HG02884 (cell line): Measurements from ENCODE around the gene PIWIL4.
"Not testable (repeated sequence)": the region's sequence is repeated elsewhere in the genome, so short reads cannot be mapped to it uniquely, and the experiment has no call there.

ENCODE experiments used
- ATAC-seq: cut with Tn5 transposase; IDR thresholded peaks from one replicate; pipeline ENCODE4 v1.9.1; 2021; ENCODE audit warnings: mild to moderate bottlenecking, moderate library complexity; ENCODE audit not compliant: unreplicated experiment

The PIWIL4 gene

GRCh38 chr11:94635072-94635471 lies 67.9 kb downstream of the PIWIL4 start:
- ATAC-seq, result no peak

DNA sequence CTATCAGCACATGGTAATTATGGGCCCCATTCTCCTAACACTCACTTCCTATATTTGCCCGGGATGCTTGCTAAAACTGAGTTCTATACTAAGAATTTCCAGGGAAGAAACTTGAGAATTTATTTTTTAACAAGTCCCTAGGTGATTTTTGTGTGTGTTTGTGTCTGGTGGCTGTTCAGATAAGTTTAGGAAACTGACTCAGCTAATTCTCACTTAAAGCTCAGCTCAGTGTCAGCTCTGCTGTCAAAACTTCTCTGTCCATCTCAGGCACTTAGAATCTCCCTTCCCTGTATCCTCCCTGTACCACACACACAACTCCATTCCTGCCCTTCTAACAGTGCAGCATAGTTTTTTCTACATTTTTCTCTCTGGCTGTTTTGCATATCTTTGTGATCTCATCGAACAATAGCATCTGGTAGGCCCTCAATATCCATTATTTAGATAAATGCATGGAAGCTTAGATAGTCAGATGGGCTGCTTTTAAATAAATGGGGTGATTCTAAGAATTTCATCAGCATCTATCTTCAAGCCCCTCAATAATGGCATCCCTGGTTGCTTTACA lies 69.3 kb downstream of the PIWIL4 start:
- ATAC-seq, result no peak

GRCh38 chr11:94638301-94638901 lies 71.2 kb downstream of the PIWIL4 start:
- no peak for ATAC-seq

- ATAC-seq, result peak; percentile 64
Measured at GRCh38 chr11:94638902-94639373, 71.8 kb downstream of the PIWIL4 start.

- ATAC-seq, result no peak
Measured at GRCh38 chr11:94639901-94640721, 72.9 kb downstream of the PIWIL4 start.

- no peak for ATAC-seq
Measured at GRCh38 chr11:94641167-94641761, 74.1 kb downstream of the PIWIL4 start.

GRCh38 chr11:94643186-94643585 lies 76.0 kb downstream of the PIWIL4 start:
- ATAC-seq, result not testable (repeated sequence)

DNA sequence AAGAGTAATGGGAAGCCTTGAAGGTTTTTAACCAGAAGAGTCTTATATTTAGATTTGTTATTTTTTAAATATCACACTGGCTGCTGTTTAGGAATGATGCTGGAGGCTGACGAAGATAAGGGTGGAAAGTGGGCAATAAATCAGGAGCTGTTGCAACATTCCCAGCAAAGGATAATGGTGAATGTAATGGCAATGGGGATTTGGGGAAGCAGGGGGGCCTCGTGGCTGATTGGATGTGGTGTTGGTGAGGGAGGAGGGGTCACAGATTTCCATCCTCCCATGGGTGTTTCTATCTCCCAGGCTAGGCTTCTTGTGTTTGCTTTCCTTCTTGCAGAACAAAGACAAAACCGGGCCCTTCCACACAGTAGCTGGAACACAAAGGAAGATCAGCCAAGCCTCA lies 80.8 kb downstream of the PIWIL4 start:
- ATAC-seq, result no peak

- no peak for ATAC-seq
Measured at GRCh38 chr11:94648789-94649188, 81.6 kb downstream of the PIWIL4 start.

DNA sequence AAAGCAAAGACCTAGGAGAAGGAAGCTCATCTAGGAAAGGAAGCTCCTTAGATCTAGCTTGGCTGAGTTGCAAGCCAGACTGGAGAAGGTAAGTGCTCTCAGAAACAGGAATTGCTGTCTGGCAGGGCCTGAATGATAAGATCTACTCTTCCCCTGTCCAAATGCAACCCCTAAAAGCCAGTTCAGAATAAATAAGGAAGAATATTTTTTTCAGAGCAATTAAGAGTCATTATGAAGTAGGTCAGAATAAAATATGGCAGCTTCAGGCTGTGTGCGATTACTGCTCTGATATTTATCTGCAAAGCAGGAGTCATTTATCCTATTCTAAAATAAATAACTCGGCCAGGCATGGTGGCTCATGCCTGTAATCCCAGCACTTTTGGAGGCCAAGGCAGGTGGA lies 82.1 kb downstream of the PIWIL4 start:
- no peak for ATAC-seq

DNA sequence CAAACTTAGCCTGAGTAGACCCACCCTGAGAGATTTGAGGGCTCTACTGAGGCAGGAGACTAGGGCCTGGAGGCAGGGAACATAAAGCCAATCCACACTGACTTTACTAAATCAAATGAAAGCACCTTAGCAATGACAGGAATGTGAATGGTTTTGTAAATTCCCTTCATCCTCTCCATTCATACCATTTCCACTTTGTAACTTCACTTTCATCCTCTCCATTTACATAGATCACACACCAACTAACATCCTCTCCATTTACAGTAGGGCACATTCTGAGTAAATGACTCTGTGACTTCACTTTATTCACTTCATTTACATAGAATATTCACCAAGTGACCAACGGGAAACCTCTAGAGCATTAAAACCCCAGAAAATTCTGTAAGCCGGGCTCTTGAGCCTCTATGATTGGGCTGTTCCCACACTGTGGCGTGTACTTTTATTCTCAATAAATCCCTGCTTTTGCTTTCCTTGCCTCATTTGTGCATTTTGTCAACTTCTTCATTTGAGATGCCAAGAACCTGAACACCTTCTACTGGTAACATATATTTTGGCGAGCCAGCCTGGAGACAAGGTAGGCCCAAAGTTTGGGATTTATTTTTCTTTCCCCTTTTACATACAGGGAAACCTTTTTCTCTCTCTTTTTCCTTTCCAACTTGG lies 82.9 kb downstream of the PIWIL4 start:
- no peak for ATAC-seq

GRCh38 chr11:94650756-94651155 lies 83.6 kb downstream of the PIWIL4 start:
- ATAC-seq, result no peak

DNA sequence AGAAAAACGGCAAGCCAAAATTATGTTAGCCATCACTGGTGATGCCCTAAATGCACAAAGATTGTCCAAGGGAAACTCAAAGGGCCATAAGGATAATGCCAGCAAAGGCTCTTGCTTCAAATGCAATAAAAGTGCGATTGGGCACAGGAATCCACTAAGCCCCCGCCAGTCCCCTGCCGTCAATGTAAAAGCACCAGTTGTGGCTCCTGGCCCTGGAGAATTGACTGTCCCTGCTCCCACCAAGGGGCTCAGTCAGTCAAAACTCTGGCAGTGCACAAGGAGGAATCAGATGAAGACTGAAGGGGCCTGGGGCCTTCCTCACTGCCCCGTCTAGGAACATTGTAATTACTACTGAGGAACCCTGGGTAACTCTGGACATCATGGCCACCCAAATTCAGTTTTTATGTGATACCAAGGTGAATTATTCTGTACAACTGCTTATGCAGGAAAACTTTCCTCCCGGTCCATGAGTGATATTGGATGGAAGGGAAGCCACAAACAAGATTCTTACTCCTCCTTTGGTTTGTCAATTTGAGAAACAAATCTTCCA lies 85.6 kb downstream of the PIWIL4 start:
- ATAC-seq, result no peak

- ATAC-seq, result no peak
Measured at GRCh38 chr11:94653561-94653960, 86.4 kb downstream of the PIWIL4 start.

DNA sequence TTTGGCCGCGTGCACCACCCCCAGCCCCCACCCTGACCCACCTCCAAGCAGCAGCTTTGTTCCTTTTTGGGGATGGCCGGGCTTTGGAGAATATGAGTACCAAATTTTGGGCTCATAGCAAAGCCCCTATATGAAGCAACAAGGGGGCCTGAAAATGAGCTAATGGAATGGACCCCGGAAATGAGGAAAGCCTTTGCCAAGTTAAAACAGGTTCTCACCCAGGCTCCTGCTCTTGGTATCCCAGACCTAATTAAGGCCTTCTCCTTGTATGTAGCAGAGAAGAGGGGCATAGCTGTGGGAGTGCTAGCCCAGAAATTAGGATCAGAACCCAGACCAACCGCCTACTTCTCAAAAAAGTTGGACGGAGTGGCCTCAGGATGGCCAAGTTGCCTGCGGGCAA lies 87.0 kb downstream of the PIWIL4 start:
- ATAC-seq, result no peak

GRCh38 chr11:94655291-94655690 lies 88.1 kb downstream of the PIWIL4 start:
- ATAC-seq, result no peak

DNA sequence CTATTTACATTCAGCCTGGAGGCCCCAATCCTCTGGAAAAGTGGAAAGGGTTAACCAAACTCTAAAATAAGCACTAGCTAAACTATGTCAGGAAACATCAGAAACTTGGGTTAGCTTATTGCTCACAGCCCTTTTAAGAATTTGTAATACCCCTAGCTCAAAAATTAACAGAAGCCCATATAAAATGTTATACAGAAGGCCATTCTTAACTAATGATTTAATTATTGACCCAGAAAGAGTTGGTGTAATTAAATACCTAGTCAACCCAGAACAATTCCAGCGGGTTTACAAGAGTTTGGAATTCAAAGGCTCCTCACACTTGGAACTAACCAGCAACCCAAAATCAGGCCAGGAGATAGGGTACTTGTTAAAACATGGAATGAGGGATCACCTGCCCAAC lies 88.8 kb downstream of the PIWIL4 start:
- ATAC-seq, result no peak

- ATAC-seq, result no peak
Measured at GRCh38 chr11:94656968-94657367, 89.8 kb downstream of the PIWIL4 start.

GRCh38 chr11:94657629-94658028 lies 90.5 kb downstream of the PIWIL4 start:
- ATAC-seq, result no peak

DNA sequence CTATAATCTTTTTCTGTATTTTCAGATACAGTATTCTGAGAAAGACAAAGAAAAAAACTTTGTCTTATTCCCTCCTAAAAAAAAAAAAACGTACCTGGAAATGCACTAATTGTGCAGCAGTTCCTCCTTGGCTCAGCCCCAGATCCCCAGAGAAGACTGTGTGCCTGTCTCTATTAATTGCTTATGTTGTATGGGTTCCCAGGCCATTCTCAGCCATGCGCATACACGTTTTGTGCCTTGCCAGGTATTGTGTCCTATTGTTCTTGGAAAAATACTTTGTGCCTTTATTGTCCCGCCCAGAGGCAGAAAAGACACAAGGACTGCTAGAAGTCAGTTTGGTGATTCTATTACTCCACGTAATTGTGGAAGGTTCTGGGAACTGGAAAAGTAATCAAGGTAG lies 91.2 kb downstream of the PIWIL4 start:
- no peak for ATAC-seq

- ATAC-seq, result no peak
Measured at GRCh38 chr11:94658888-94659287, 91.7 kb downstream of the PIWIL4 start.
